GM19395 (cell line): ENCODE data around the gene SYCN.

Experiments used
- ATAC-seq: cut with Tn5 transposase; IDR thresholded peaks from one replicate; pipeline ENCODE4 v1.9.1; 2021; ENCODE audit warnings: mild to moderate bottlenecking, moderate library complexity; ENCODE audit not compliant: unreplicated experiment

Gene SYCN

GRCh38 chr19:39172700-39173501 lies 31.2 kb downstream of the SYCN start:
- no peak for ATAC-seq

- no peak for ATAC-seq
These were observed 32.3 kb downstream of the SYCN start for GRCh38 chr19:39171479-39172465.

GRCh38 chr19:39170386-39171231 lies 33.5 kb downstream of the SYCN start:
- no peak for ATAC-seq

GRCh38 chr19:39169143-39169810 lies 34.8 kb downstream of the SYCN start:
- no peak for ATAC-seq

GRCh38 chr19:39168258-39169142 lies 35.6 kb downstream of the SYCN start:
- no peak for ATAC-seq

GRCh38 chr19:39167461-39168257 lies 36.4 kb downstream of the SYCN start:
- no peak for ATAC-seq

- no peak for ATAC-seq
These were observed 37.3 kb downstream of the SYCN start for GRCh38 chr19:39166571-39167391.

GRCh38 chr19:39165857-39166256 lies 38.2 kb downstream of the SYCN start:
- no peak for ATAC-seq

GRCh38 chr19:39164289-39164688 lies 39.8 kb downstream of the SYCN start:
- no peak for ATAC-seq

- no peak for ATAC-seq
These were observed 40.4 kb downstream of the SYCN start for GRCh38 chr19:39163621-39164020.

GRCh38 chr19:39162441-39163043 lies 41.5 kb downstream of the SYCN start:
- ATAC-seq, result no peak

GRCh38 chr19:39160889-39161672 lies 43.0 kb downstream of the SYCN start:
- no peak for ATAC-seq

GRCh38 chr19:39160523-39160861 lies 43.6 kb downstream of the SYCN start:
- ATAC-seq, result no peak

- no peak for ATAC-seq
These were observed 45.3 kb downstream of the SYCN start for GRCh38 chr19:39158646-39159260.

- ATAC-seq, result no peak
These were observed 46.1 kb downstream of the SYCN start for GRCh38 chr19:39157997-39158389.
